ENCODE measurements around the gene NXPH1. TPM values are rescaled to one million over a fixed set of nuclear protein-coding genes. Genes with fewer than 3 reads are reported as not detected.

Gene NXPH1
- total and polyA plus RNA-seq, 9 of the 15 experiments (the other 6 are each of a cell fraction or from before 2014, with no cell fraction given), result 0.16 TPM; not detected in 8

GRCh38 chr7:8491106-8491505 is 57.7 kb downstream of the NXPH1 start:
- no peaks in the 10 kb centered on the region for H4K20me1 ChIP-seq (replicated peaks; ENCODE audit: control insufficient read depth, insufficient read depth, low read length)
- 1% methylated on average over 3 of the region's 3 CpGs for WGBS (ENCODE audit: insufficient coverage, low coverage, missing lambda C conversion rate)
- POLR2A ChIA-PET, result no interaction called here
- no TSS peak for BruUV-seq (replicated peaks)
- ATAC-seq, result no peak
- no peak overlapping the region for H3K4me2 ChIP-seq (ENCODE audit: insufficient read depth, low read length)
- no peak overlapping the region for H3K9ac ChIP-seq (ENCODE audit: insufficient read depth in 1 of 2, low read depth in 2 of 2, low read length in 2 of 2)
- in situ Hi-C loops (cut with MboI) (no loop called here), intact Hi-C loops (cut with micrococcal nuclease) (no loop called here)
- DNase-seq (ENCODE audit: extremely low read depth in 1 of 4, low spot score in 3 of 4), result no peak
- FAIRE-seq, result no peak
- H3K4me1 ChIP-seq (replicated peaks in 1 of 2; ENCODE audit: control insufficient read depth in 2 of 2, insufficient read depth in 2 of 2, low read length in 2 of 2), result no peaks in the 10 kb centered on the region
- no peaks in the 10 kb centered on the region for H3K9me3 ChIP-seq (replicated peaks; ENCODE audit: control insufficient read depth, insufficient read depth, low read depth, low read length)
- H2AFZ ChIP-seq (ENCODE audit: low read depth, low read length), result no peak overlapping the region
- CTCF ChIA-PET (ENCODE audit: low intra/inter-chr PET ratio), result no interaction called here
- H3K27me3 ChIP-seq (ENCODE audit: control insufficient read depth in 2 of 2, insufficient read depth in 2 of 2, low read length in 2 of 2), result no peaks in the 10 kb centered on the region
- no peaks in the 10 kb centered on the region for H3K79me2 ChIP-seq (ENCODE audit: control insufficient read depth, insufficient read depth, low read length)
- no peaks in the 10 kb centered on the region for H3K36me3 ChIP-seq (ENCODE audit: control insufficient read depth, insufficient read depth, low read length)
- no peak overlapping the region for H3K4me3 ChIP-seq
- TF ChIP-seq ZNF165 (CRISPR knock-in tag; IDR thresholded peaks at IDR 0.05; ENCODE audit: borderline replicate concordance) (no peak), GTF2E2 (tag; IDR thresholded peaks at IDR 0.05) (no peak)
- H3K9me1 ChIP-seq (ENCODE audit: control insufficient read depth, insufficient read depth, low read length), result no peaks in the 10 kb centered on the region
- no peak overlapping the region for H3K27ac ChIP-seq (ENCODE audit: extremely low read depth, low read depth, low read length)

- 0% methylated on average over 8 of the region's 8 CpGs for WGBS (ENCODE audit: insufficient coverage, low coverage, missing lambda C conversion rate)
- ChIA-PET CTCF (ENCODE audit: low intra/inter-chr PET ratio) (no interaction called here), POLR2A (no interaction called here)
Observed at GRCh38 chr7:8491544-8492489, 58.4 kb downstream of the NXPH1 start.

More at GRCh38 chr7:8491544-8492489, 58.4 kb downstream of the NXPH1 start:
- H4K20me1 ChIP-seq (replicated peaks; ENCODE audit: control insufficient read depth, insufficient read depth, low read length), result no peaks in the 10 kb centered on the region
- H3K9ac ChIP-seq (ENCODE audit: insufficient read depth in 1 of 2, low read depth in 2 of 2, low read length in 2 of 2), result no peak overlapping the region
- no peak for DNase-seq (ENCODE audit: extremely low read depth in 1 of 4, low spot score in 3 of 4)
- no peaks in the 10 kb centered on the region for H3K79me2 ChIP-seq (ENCODE audit: control insufficient read depth, insufficient read depth, low read length)
- H3K27ac ChIP-seq (ENCODE audit: extremely low read depth, low read depth, low read length), result no peak overlapping the region
- no peaks in the 10 kb centered on the region for H3K36me3 ChIP-seq (ENCODE audit: control insufficient read depth, insufficient read depth, low read length)
- H3K4me3 ChIP-seq, result no peak overlapping the region
- H2AFZ ChIP-seq (ENCODE audit: low read depth, low read length), result no peak overlapping the region
- no peaks in the 10 kb centered on the region for H3K27me3 ChIP-seq (ENCODE audit: control insufficient read depth in 2 of 2, insufficient read depth in 2 of 2, low read length in 2 of 2)
- in situ Hi-C loops (cut with MboI) (no loop called here), intact Hi-C loops (cut with micrococcal nuclease) (no loop called here)
- no peaks in the 10 kb centered on the region for H3K4me1 ChIP-seq (replicated peaks in 1 of 2; ENCODE audit: control insufficient read depth in 2 of 2, insufficient read depth in 2 of 2, low read length in 2 of 2)
- ATAC-seq, result no peak
- TF ChIP-seq SMARCA4 (IDR thresholded peaks at IDR 0.05), result no peak
- no peak for TF ChIP-seq BRD4 (IDR thresholded peaks at IDR 0.05)
- TF ChIP-seq, protein P1, sequence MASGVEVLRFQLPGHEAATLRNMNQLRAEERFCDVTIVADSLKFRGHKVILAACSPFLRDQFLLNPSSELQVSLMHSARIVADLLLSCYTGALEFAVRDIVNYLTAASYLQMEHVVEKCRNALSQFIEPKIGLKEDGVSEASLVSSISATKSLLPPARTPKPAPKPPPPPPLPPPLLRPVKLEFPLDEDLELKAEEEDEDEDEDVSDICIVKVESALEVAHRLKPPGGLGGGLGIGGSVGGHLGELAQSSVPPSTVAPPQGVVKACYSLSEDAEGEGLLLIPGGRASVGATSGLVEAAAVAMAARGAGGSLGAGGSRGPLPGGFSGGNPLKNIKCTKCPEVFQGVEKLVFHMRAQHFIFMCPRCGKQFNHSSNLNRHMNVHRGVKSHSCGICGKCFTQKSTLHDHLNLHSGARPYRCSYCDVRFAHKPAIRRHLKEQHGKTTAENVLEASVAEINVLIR (CRISPR knock-in tag; IDR thresholded peaks at IDR 0.05), result no peak
- TF ChIP-seq ZC3H11A (IDR thresholded peaks at IDR 0.05; ENCODE audit: low read depth, low read length), result no peak
- TF ChIP-seq ZNF717 (CRISPR knock-in tag; IDR thresholded peaks at IDR 0.05), result no peak
- no peak for TF ChIP-seq ZNF197 (CRISPR knock-in tag; IDR thresholded peaks at IDR 0.05; ENCODE audit: low read depth)
- no peak for TF ChIP-seq IFI16 (CRISPR knock-in tag; IDR thresholded peaks at IDR 0.05)
- TF ChIP-seq HNRNPH1 (optimal IDR thresholded peaks at IDR 0.05; ENCODE audit: low read depth, low read length), result no peak
- H3K4me2 ChIP-seq (ENCODE audit: insufficient read depth, low read length), result no peak overlapping the region
- no peaks in the 10 kb centered on the region for H3K9me1 ChIP-seq (ENCODE audit: control insufficient read depth, insufficient read depth, low read length)
- FAIRE-seq, result no peak
- H3K9me3 ChIP-seq (replicated peaks; ENCODE audit: control insufficient read depth, insufficient read depth, low read depth, low read length), result no peaks in the 10 kb centered on the region
- BruUV-seq (replicated peaks), result no TSS peak
